HepG2 (cell line): ENCODE data around the gene APOM. TPM values are rescaled to one million over a fixed set of nuclear protein-coding genes. Genes with fewer than 3 reads are reported as not detected.

Source experiments
- ATAC-seq: fragments of 200-7000 bp; cut with Tn5 transposase; 3 replicates; pipeline ENCODE4 v1.9.1; 2020; ENCODE audit warnings: mild to moderate bottlenecking, moderate library complexity
- BruUV-seq: library from RNA; stranded (reverse); fragments of 400-500 nt; replicated peaks from 2 replicates; lab custom pipeline; 2021; lab: Mats Ljungman, UMichigan
- CTCF ChIA-PET: fragments of 300-600 bp; formaldehyde crosslinking; extraction: SDS; loops from one replicate; lab custom pipeline; 2021; ENCODE audit warnings: low total read pairs, inconsistent platforms, low intra/inter-chr PET ratio; lab: Yijun Ruan, JAX
- POLR2A ChIA-PET: fragments of 350-600 bp; sonication (Branson Sonifier 250); formaldehyde crosslinking; loops from one replicate; lab custom pipeline; 2020; ENCODE audit warnings: antibody characterized with exemption, inconsistent platforms; lab: Yijun Ruan, JAX
- DNase-seq: peaks from one replicate; pipeline ENCODE4 v3.0.0-alpha.2; 2015; ENCODE audit warnings: low spot score
- FAIRE-seq: peaks from 3 replicates; lab custom pipeline; 2011; peaks lifted over from hg19 to GRCh38; lab: Jason Lieb, UNC
- H2AFZ ChIP-seq: one replicate; pipeline ENCODE4 v1.6.1; 2011; ENCODE audit warnings: low read length, inconsistent platforms
- H3K27ac ChIP-seq: fragments of 300-600 bp; 3 replicates; pipeline ENCODE4 v1.8.0; 2011; ENCODE audit warnings: mixed run types, mild to moderate bottlenecking, mixed read lengths, low read length, inconsistent platforms; ENCODE audit not compliant: insufficient read depth; ENCODE audit errors: extremely low read length
- H3K27me3 ChIP-seq, 2 experiments: fragments of 200-600 bp in 1 of 2; 2 replicates in 1 of 2; 3 replicates in 1 of 2; pipeline versions ENCODE4 v1.6.0 to v1.8.0; 2011; ENCODE audit warnings: low read length in 2 of 2, mild to moderate bottlenecking in 2 of 2, moderate library complexity in 2 of 2, inconsistent platforms in 1 of 2; ENCODE audit not compliant: insufficient read depth in 2 of 2, control insufficient read depth in 1 of 2
- H3K36me3 ChIP-seq, 2 experiments: fragments of 200-600 bp in 1 of 2; replicated peaks in 1 of 2; 2 replicates in 1 of 2; 3 replicates in 1 of 2; pipeline versions ENCODE4 v1.5.1 to v1.8.0; 2011; ENCODE audit warnings: low read length in 2 of 2, inconsistent platforms in 1 of 2; ENCODE audit not compliant: insufficient read depth in 2 of 2, control insufficient read depth in 1 of 2
- H3K4me1 ChIP-seq: 2 replicates; pipeline ENCODE4 v1.5.1; 2012; ENCODE audit warnings: low read length, inconsistent platforms; ENCODE audit not compliant: insufficient read depth
- H3K4me2 ChIP-seq: 2 replicates; pipeline ENCODE4 v1.6.0; 2011; ENCODE audit warnings: low read depth, low read length, inconsistent platforms
- H3K4me3 ChIP-seq, 3 experiments: fragments of 200-600 bp in 1 of 3; sonication (generic), shearing (Covaris generic) in 1 of 3; replicated peaks in 1 of 3; 2 replicates each; pipeline ENCODE4 v1.5.1; 2011 to 2016; ENCODE audit warnings: low read length in 3 of 3, inconsistent platforms in 2 of 3, low read depth in 2 of 3, mild to moderate bottlenecking in 2 of 3, control low read depth in 1 of 3, mixed read lengths in 1 of 3; ENCODE audit not compliant: insufficient read depth in 1 of 3
- H3K79me2 ChIP-seq: one replicate; pipeline ENCODE4 v1.6.1; 2011; ENCODE audit warnings: low read length, inconsistent platforms; ENCODE audit not compliant: insufficient read depth
- H3K9ac ChIP-seq: 2 replicates; pipeline ENCODE4 v1.6.0; 2011; ENCODE audit warnings: mild to moderate bottlenecking, low read depth, low read length, inconsistent platforms; ENCODE audit not compliant: insufficient read depth
- H3K9me3 ChIP-seq: 2 replicates; pipeline ENCODE4 v1.5.1; 2012; ENCODE audit warnings: mild to moderate bottlenecking, low read length
- H4K20me1 ChIP-seq: 2 replicates; pipeline ENCODE4 v1.6.0; 2011; ENCODE audit warnings: inconsistent platforms, mild to moderate bottlenecking, low read length, moderate library complexity; ENCODE audit not compliant: insufficient read depth
- EEA1 ChIP-seq: sonication (generic); formaldehyde crosslinking; IDR thresholded peaks from 2 replicates; pipeline ENCODE4 v1.5.1; 2020; ENCODE audit warnings: mild to moderate bottlenecking, missing genetic modification reagents, borderline replicate concordance
- SNAPC2 ChIP-seq: sonication (generic); formaldehyde crosslinking; IDR thresholded peaks from 2 replicates; pipeline ENCODE4 v1.8.1; 2022; ENCODE audit warnings: mild to moderate bottlenecking, missing genetic modification reagents
- STAT6 ChIP-seq: sonication (generic); formaldehyde crosslinking; IDR thresholded peaks from 2 replicates; pipeline ENCODE4 v1.4.0; 2020; ENCODE audit warnings: missing genetic modification reagents, mild to moderate bottlenecking, borderline replicate concordance
- TARDBP ChIP-seq: sonication (generic); formaldehyde crosslinking; IDR thresholded peaks from 2 replicates; pipeline ENCODE4 v1.8.0; 2022; ENCODE audit warnings: mild to moderate bottlenecking, missing genetic modification reagents
- ZNF407 ChIP-seq: sonication (generic); formaldehyde crosslinking; IDR thresholded peaks from one replicate; pipeline ENCODE4 v1.5.1; 2020; ENCODE audit warnings: mild to moderate bottlenecking, missing genetic modification reagents; ENCODE audit errors: not compliant biosample characterization
- ZNF530 ChIP-seq: sonication (generic); formaldehyde crosslinking; IDR thresholded peaks from 2 replicates; pipeline ENCODE4 v1.5.0; 2020; ENCODE audit warnings: low read depth, mild to moderate bottlenecking, missing genetic modification reagents
- ZNF607 ChIP-seq: sonication (generic); formaldehyde crosslinking; IDR thresholded peaks from 2 replicates; pipeline ENCODE4 v1.5.1; 2020; ENCODE audit warnings: missing genetic modification reagents, mild to moderate bottlenecking, borderline replicate concordance
- ZNF724P ChIP-seq: sonication (generic); formaldehyde crosslinking; IDR thresholded peaks from 2 replicates; pipeline ENCODE4 v1.8.0; 2022; ENCODE audit warnings: missing genetic modification reagents, borderline replicate concordance
- ZNF790 ChIP-seq: sonication (generic); formaldehyde crosslinking; IDR thresholded peaks from 2 replicates; pipeline ENCODE4 v1.8.0; 2022; ENCODE audit warnings: missing genetic modification reagents, mild to moderate bottlenecking, borderline replicate concordance
- WGBS: methylation state at CpG from one replicate; pipeline ENCODE4 v1.1.6; 2017; ENCODE audit warnings: low lambda C conversion rate; 5-methylcytosine and 5-hydroxymethylcytosine counted together
- in situ Hi-C: cut with HindIII; loops from 2 replicates; pipeline ENCODE4 v1.10.0; 2017; ENCODE audit warnings: low pct_unique_long_range_greater_than_20kb; ENCODE audit not compliant: extremely low pct_ligation_motif_present
- intact Hi-C: fragments of 100-400 bp; cut with micrococcal nuclease; formaldehyde crosslinking; loops from one replicate; pipeline ENCODE4 v1.10.0; 2022; ENCODE audit not compliant: unreplicated experiment
- polyA plus RNA-seq, 8 experiments: library from polyadenylated mRNA; depleted of rRNA in 3 of 8; stranded (reverse) in 7 of 8; unstranded in 1 of 8; fragments of >200 nt; fragmentation: Illumina TruSeq in 4 of 8; extraction: Trizol in 4 of 8; gene quantifications; 2 replicates each; pipeline versions ENCODE4 v1.2.1 to v1.2.3, GENCODE V29; 2011 to 2016; ENCODE audit warnings: low read depth in 4 of 8, missing spikeins in 1 of 8, mixed read lengths in 1 of 8; ENCODE audit not compliant: insufficient read depth in 1 of 8
- total RNA-seq, 5 experiments: library from RNA; depleted of rRNA; stranded (reverse); fragments of >200 nt; fragmentation: Illumina TruSeq; extraction: Trizol; gene quantifications; 2 replicates each; pipeline ENCODE4 v1.2.3, GENCODE V29; 2016; ENCODE audit warnings: low read depth in 1 of 5
- TF ChIP-seq, protein P1 (sequence below): sonication (generic); formaldehyde crosslinking; IDR thresholded peaks from 2 replicates; pipeline ENCODE4 v1.9.0; 2021; ENCODE audit warnings: missing genetic modification reagents, mild to moderate bottlenecking, borderline replicate concordance

The APOM gene
- total and polyA plus RNA-seq, 2 of the 13 experiments (the other 11 are each of a cell fraction or from before 2014, with no cell fraction given), result 98.2 to 1,140 TPM

DNA sequence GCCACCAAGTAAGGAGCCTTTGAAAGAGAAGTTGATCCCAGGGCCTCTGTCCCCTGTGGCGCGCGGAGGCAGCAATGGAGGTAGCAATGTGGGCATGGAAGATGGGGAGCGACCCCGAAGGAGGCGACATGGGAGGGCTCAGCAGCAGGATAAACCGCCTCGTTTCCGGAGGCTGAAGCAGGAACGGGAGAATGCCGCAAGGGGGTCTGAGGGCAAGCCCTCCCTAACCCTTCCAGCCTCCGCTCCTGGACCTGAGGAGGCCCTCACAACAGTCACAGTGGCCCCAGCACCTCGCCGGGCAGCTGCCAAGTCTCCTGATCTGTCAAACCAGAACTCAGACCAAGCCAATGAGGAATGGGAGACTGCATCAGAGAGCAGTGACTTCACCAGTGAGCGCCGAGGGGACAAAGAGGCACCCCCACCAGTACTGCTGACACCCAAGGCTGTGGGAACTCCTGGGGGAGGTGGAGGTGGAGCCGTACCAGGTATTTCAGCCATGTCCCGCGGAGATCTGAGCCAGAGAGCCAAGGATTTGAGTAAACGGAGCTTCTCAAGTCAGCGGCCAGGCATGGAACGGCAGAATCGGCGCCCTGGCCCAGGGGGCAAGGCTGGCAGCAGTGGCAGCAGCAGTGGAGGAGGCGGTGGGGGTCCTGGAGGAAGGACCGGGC, 23.3 kb upstream of the APOM start:
- Histone ChIP-seq H3K4me3 (no peak overlapping the region), H4K20me1 (no peaks in the 10 kb centered on the region), H3K27ac (no peak overlapping the region), H3K4me2 (no peak overlapping the region), H3K4me1 (no peaks in the 10 kb centered on the region), H3K36me3 (peaks cover 70 to 99% of the 10 kb centered on the region in 2 experiments), H3K79me2 (no peaks in the 10 kb centered on the region), H3K9me3 (no peaks in the 10 kb centered on the region), H3K9ac (no peak overlapping the region), H2AFZ (no peak overlapping the region), H3K27me3 (no peaks in the 10 kb centered on the region)
- CTCF ChIA-PET, result no interaction called here
- FAIRE-seq, result no peak
- in situ Hi-C loops (no loop called here), intact Hi-C loops (no loop called here)
- POLR2A ChIA-PET, result interaction anchor here (0.6 to 2.4 kb wide), 4 partner anchors 11 to 201 kb away, joined by 4 to 9 read pairs (median 5); partner anchors contain the start of genes C6orf47 and PRRC2A
- 97% methylated on average over 26 of the region's 26 CpGs for WGBS
- no TSS peak for BruUV-seq
- no peak for ATAC-seq
- DNase-seq, result no peak
- TF ChIP-seq ZNF530 (CRISPR knock-in tag), result no peak
- 0 out of 2 replicates have a peak, but pooled peaks have one; percentile 52 for TF ChIP-seq ZNF607 (CRISPR knock-in tag)
- no peak for TF ChIP-seq ZNF724P
- TF ChIP-seq EEA1 (CRISPR knock-in tag), result no peak
- TF ChIP-seq ZNF407, result peak; percentile 47
- 0 out of 2 replicates have a peak, but pooled peaks have one; percentile 41 for TF ChIP-seq ZNF790 (CRISPR knock-in tag)
- TF ChIP-seq SNAPC2 (CRISPR knock-in tag), result no peak
- TF ChIP-seq, protein P1, sequence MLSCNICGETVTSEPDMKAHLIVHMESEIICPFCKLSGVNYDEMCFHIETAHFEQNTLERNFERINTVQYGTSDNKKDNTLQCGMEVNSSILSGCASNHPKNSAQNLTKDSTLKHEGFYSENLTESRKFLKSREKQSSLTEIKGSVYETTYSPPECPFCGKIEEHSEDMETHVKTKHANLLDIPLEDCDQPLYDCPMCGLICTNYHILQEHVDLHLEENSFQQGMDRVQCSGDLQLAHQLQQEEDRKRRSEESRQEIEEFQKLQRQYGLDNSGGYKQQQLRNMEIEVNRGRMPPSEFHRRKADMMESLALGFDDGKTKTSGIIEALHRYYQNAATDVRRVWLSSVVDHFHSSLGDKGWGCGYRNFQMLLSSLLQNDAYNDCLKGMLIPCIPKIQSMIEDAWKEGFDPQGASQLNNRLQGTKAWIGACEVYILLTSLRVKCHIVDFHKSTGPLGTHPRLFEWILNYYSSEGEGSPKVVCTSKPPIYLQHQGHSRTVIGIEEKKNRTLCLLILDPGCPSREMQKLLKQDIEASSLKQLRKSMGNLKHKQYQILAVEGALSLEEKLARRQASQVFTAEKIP (CRISPR knock-in tag), result no peak
- 0 out of 2 replicates have a peak, but pooled peaks have one; percentile 23 for TF ChIP-seq TARDBP (CRISPR knock-in tag)
- TF ChIP-seq STAT6 (CRISPR knock-in tag), result no peak
